Testis (tissue), 5 donors: ENCODE results near the gene RGSL1. TPM values are rescaled to one million over a fixed set of nuclear protein-coding genes. Genes with fewer than 3 reads are reported as not detected.

Experiments
- DNase-seq: peaks from one replicate; pipeline ENCODE4 v3.0.0-alpha.2; 2019
- H3K27ac ChIP-seq, 2 donors: fragments of 200-600 bp; sonication (generic); one replicate each; pipeline ENCODE4 v1.5.1; 2019
- H3K27me3 ChIP-seq: fragments of 200-600 bp; sonication (generic); one replicate; pipeline ENCODE4 v1.5.1; 2019
- H3K36me3 ChIP-seq: fragments of 200-600 bp; sonication (generic); one replicate; pipeline ENCODE4 v1.5.1; 2017; ENCODE audit warnings: low read depth; ENCODE audit errors: missing control alignments
- H3K4me1 ChIP-seq: fragments of 200-600 bp; sonication (generic); one replicate; pipeline ENCODE4 v1.5.1; 2019
- H3K4me3 ChIP-seq, 2 donors: fragments of 200-600 bp; sonication (generic); one replicate each; pipeline ENCODE4 v1.5.1; 2017 to 2019
- H3K9me3 ChIP-seq: fragments of 200-600 bp; sonication (generic); one replicate; pipeline ENCODE4 v1.5.1; 2017
- POLR2A ChIP-seq: fragments of 450-650 bp; IDR thresholded peaks from one replicate; pipeline ENCODE4 v1.6.1; 2017; ENCODE audit warnings: antibody characterized with exemption, mild to moderate bottlenecking, moderate library complexity
- WGBS, 2 donors: methylation state at CpG; one replicate each; pipeline ENCODE4 v1.1.5; 2018; 5-methylcytosine and 5-hydroxymethylcytosine counted together
- intact Hi-C: fragments of 100-400 bp; cut with DNase I; formaldehyde crosslinking; loops from one replicate; pipeline ENCODE4 v1.15.1; 2023; ENCODE audit warnings: low total_unique reads
- long read RNA-seq, 2 donors: transcript quantifications; one replicate each; lab custom pipeline, GENCODE V29; 2026
- polyA plus RNA-seq: library from polyadenylated mRNA; stranded (reverse); fragments of 350-450 nt; fragmentation: Illumina TruSeq; extraction: RNeasy Lipid Tissue Mini Kit (QIAGEN cat#74804); gene quantifications from one replicate; pipeline ENCODE4 v1.2.3, GENCODE V29; 2014; ENCODE audit warnings: low read depth, low replicate concordance; ENCODE audit not compliant: insufficient read depth
- total RNA-seq, 2 donors: library from RNA; depleted of rRNA; stranded (reverse); fragments of >200 nt; gene quantifications; one replicate each; pipeline ENCODE4 v1.2.3, GENCODE V29; 2016
- TF ChIP-seq, protein P1 (sequence below), 3 experiments: fragments of 450-650 bp in 2 of 3; fragments of 200-600 bp in 1 of 3; sonication (generic) in 1 of 3; IDR thresholded peaks; one replicate each; pipeline ENCODE4 v1.5.1; 2016 to 2019; ENCODE audit warnings: antibody characterized with exemption in 3 of 3, mild to moderate bottlenecking in 2 of 3, moderate library complexity in 1 of 3

RGSL1 gene
- 10 to 100 TPM; 12.6 to 25.9 TPM for total RNA-seq
- 37.1 TPM for polyA plus RNA-seq
- long read RNA-seq, donor 1: 0 reads
- long read RNA-seq, donor 2: 0 reads

- no peaks in the 10 kb centered on the region for H3K27me3 ChIP-seq
- no peak within 1 kb of the TSS for H3K4me3 ChIP-seq
- H3K27ac ChIP-seq: no peak within 1 kb of the TSS
- intact Hi-C loops: no loop called here
- H3K4me1 ChIP-seq: no peaks in the 10 kb centered on the region
- H3K9me3 ChIP-seq: no peaks in the 10 kb centered on the region
- DNase-seq: no peak
- H3K36me3 ChIP-seq: no peaks in the 10 kb centered on the region
- TF ChIP-seq, protein P1, sequence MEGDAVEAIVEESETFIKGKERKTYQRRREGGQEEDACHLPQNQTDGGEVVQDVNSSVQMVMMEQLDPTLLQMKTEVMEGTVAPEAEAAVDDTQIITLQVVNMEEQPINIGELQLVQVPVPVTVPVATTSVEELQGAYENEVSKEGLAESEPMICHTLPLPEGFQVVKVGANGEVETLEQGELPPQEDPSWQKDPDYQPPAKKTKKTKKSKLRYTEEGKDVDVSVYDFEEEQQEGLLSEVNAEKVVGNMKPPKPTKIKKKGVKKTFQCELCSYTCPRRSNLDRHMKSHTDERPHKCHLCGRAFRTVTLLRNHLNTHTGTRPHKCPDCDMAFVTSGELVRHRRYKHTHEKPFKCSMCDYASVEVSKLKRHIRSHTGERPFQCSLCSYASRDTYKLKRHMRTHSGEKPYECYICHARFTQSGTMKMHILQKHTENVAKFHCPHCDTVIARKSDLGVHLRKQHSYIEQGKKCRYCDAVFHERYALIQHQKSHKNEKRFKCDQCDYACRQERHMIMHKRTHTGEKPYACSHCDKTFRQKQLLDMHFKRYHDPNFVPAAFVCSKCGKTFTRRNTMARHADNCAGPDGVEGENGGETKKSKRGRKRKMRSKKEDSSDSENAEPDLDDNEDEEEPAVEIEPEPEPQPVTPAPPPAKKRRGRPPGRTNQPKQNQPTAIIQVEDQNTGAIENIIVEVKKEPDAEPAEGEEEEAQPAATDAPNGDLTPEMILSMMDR (IDR thresholded peaks at IDR 0.05): no peak
- TF ChIP-seq POLR2A: no peak
These were observed at the start of gene RGSL1 for GRCh38 chr1:182450087-182450486. RGSL1 (plus strand) TSS chr1:182450146; CDS start chr1:182450166, 20 bp downstream.

DNA sequence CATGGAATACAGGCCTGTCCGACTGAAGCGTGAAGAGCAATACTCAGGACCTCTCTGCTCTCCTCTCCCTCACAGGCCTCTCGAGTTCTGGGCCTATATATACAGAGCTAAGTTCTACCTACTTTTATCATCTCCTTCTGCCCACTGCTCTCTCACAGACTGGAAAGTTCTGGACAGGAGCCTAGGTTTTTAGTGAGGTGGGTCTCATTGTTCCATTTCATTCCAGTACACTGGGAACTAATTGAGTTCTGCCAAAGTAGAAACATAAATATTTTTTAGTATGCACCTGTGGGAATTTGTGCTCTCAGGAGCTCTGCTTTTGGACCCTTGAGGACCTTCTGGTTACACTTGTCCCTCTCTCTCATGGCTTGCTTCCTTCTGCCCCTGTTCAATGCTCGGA is 49.4 kb upstream of the RGSL1 start, which contains the start of gene TEDDM1:
TSS of gene TEDDM1 (minus strand) at position 101 of the 400 bp plus-strand sequence. CDS start 182 bp downstream, outside the sequence.
- H3K4me3 ChIP-seq: no peak within 1 kb of the TSS
- TF ChIP-seq, protein P1 (IDR thresholded peaks at IDR 0.05): no peak
- TF ChIP-seq POLR2A: no peak
- no peak within 1 kb of the TSS for H3K27ac ChIP-seq
- no peaks in the 10 kb centered on the region for H3K36me3 ChIP-seq
- 82 to 92% methylated on average over 4 of the region's 4 CpGs for WGBS, 2 donors
- intact Hi-C loops: no loop called here
- no peaks in the 10 kb centered on the region for H3K9me3 ChIP-seq
- H3K27me3 ChIP-seq: no peaks in the 10 kb centered on the region
- H3K4me1 ChIP-seq: peaks cover 18% of the 10 kb centered on the region
- no peak for DNase-seq

DNA sequence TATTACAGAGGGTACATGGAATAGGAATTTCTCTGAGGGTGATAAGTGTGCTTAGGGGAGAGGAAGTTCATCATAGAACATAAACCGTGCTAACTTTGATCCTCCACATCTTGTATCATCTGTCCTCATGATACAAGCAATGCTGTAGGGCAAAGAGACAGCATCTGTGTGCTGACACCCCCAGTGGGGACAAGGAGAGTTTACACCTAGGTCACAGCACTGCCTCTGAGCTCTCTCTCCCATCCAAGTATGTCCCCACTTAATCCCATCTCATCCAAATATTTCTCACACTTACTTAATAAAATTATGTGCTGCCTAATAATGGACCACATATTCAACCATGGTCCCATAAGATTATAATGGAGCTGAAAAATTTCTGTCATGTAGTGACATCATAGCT is 45.2 kb upstream of the RGSL1 start:
- Histone ChIP-seq H3K36me3 (no peaks in the 10 kb centered on the region), H3K4me1 (no peaks in the 10 kb centered on the region), H3K27ac (no peak overlapping the region), H3K4me3 (no peak overlapping the region), H3K27me3 (no peaks in the 10 kb centered on the region), H3K9me3 (no peaks in the 10 kb centered on the region)
- WGBS, 2 donors: 64 to 80% methylated on average over 1 of the region's 1 CpG
- no peak for TF ChIP-seq POLR2A
- TF ChIP-seq, protein P1 (IDR thresholded peaks at IDR 0.05): no peak
- DNase-seq: no peak
- intact Hi-C loops: no loop called here

DNA sequence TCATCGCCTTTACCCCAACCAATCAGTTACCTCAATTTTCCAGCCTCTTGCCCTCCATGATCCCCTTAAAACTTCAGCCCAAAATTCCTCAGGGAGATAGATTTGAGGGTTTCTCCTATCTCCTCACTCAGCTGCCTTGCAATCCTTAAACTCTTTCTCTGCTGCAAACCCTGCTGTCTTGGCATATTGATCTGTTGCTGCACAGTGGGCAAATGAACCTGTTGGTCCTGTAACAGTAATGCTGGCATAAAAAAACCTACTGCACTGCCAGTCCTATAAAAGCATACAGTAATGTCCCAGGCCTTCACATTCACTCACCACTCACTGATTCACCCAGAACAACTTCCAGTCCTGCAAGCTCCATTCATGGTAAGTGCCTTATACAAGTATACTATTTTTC is 44.4 kb upstream of the RGSL1 start:
- H3K27ac ChIP-seq: no peak overlapping the region

More for the DNA sequence above, 44.4 kb upstream of the RGSL1 start:
- no peaks in the 10 kb centered on the region for H3K36me3 ChIP-seq
- TF ChIP-seq, protein P1 (IDR thresholded peaks at IDR 0.05): no peak
- TF ChIP-seq POLR2A: no peak
- H3K9me3 ChIP-seq: no peaks in the 10 kb centered on the region
- DNase-seq: no peak
- no peak overlapping the region for H3K4me3 ChIP-seq
- intact Hi-C loops: no loop called here
- no peaks in the 10 kb centered on the region for H3K4me1 ChIP-seq
- H3K27me3 ChIP-seq: no peaks in the 10 kb centered on the region
- 89 to 91% methylated on average over 1 of the region's 1 CpG for WGBS, 2 donors
